ENCODE data around the gene ROBO3.

ROBO3 gene

GRCh38 chr11:124846070-124846673 is 19.1 kb upstream of the ROBO3 start:
- no peaks in the 10 kb centered on the region for H3K36me3 ChIP-seq (ENCODE audit: control insufficient read depth, insufficient read depth, low read length)
- no peaks in the 10 kb centered on the region for H3K9me3 ChIP-seq (ENCODE audit: control insufficient read depth, low read length)
- WGBS, 2 experiments (ENCODE audit: insufficient coverage in 2 of 2): 46 to 63% methylated on average over 7 to 8 of the region's 11 CpGs
- H3K4me3 ChIP-seq (ENCODE audit: extremely low read depth, insufficient read depth, low read length, poor library complexity, severe bottlenecking): no peak overlapping the region
- H3K27ac ChIP-seq (ENCODE audit: low read depth, low read length, severe bottlenecking): no peak overlapping the region
- H3K4me1 ChIP-seq (ENCODE audit: control insufficient read depth, insufficient read depth, low read length, poor library complexity, severe bottlenecking): no peaks in the 10 kb centered on the region

- WGBS, 2 experiments (ENCODE audit: insufficient coverage in 2 of 2): 82% methylated on average over 2 of the region's 2 CpGs; no CpG with 5 or more reads in 1 of the 2 experiments
- no peak overlapping the region for H3K27ac ChIP-seq (ENCODE audit: low read depth, low read length, severe bottlenecking)
- H3K4me3 ChIP-seq (ENCODE audit: extremely low read depth, insufficient read depth, low read length, poor library complexity, severe bottlenecking): no peak overlapping the region
- no peaks in the 10 kb centered on the region for H3K36me3 ChIP-seq (ENCODE audit: control insufficient read depth, insufficient read depth, low read length)
- H3K9me3 ChIP-seq (ENCODE audit: control insufficient read depth, low read length): no peaks in the 10 kb centered on the region
- peaks cover 9% of the 10 kb centered on the region for H3K4me1 ChIP-seq (ENCODE audit: control insufficient read depth, insufficient read depth, low read length, poor library complexity, severe bottlenecking)
These were observed 6.1 kb upstream of the ROBO3 start for GRCh38 chr11:124859171-124859570.

DNA sequence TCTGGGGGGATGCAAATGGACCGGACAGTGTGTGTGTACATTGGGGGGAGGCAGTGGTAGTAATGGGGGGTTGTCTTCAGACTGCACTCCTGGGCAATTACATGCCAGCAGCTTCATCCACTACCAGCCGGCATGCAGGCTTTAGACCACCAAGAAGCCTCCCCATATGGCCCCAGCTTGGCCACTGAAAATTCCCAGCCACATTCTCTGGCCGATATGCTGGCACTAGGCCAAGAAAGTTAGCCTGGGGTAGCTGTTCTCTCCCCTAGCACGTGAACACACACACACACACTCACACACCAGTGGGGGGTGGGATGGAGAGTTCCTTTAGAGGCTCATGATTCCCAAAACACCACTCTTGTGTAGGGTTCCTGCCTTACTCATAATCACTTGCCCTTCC is 3.6 kb upstream of the ROBO3 start:
- Histone ChIP-seq H3K36me3 (ENCODE audit: control insufficient read depth, insufficient read depth, low read length) (no peaks in the 10 kb centered on the region), H3K9me3 (ENCODE audit: control insufficient read depth, low read length) (peaks cover 3% of the 10 kb centered on the region), H3K4me1 (ENCODE audit: control insufficient read depth, insufficient read depth, low read length, poor library complexity, severe bottlenecking) (peaks cover 21% of the 10 kb centered on the region), H3K4me3 (ENCODE audit: extremely low read depth, insufficient read depth, low read length, poor library complexity, severe bottlenecking) (no peak overlapping the region), H3K27ac (ENCODE audit: low read depth, low read length, severe bottlenecking) (no peak overlapping the region)
- 89 to 100% methylated on average over 1 to 2 of the region's 4 CpGs for WGBS, 2 experiments (ENCODE audit: insufficient coverage in 2 of 2)

DNA sequence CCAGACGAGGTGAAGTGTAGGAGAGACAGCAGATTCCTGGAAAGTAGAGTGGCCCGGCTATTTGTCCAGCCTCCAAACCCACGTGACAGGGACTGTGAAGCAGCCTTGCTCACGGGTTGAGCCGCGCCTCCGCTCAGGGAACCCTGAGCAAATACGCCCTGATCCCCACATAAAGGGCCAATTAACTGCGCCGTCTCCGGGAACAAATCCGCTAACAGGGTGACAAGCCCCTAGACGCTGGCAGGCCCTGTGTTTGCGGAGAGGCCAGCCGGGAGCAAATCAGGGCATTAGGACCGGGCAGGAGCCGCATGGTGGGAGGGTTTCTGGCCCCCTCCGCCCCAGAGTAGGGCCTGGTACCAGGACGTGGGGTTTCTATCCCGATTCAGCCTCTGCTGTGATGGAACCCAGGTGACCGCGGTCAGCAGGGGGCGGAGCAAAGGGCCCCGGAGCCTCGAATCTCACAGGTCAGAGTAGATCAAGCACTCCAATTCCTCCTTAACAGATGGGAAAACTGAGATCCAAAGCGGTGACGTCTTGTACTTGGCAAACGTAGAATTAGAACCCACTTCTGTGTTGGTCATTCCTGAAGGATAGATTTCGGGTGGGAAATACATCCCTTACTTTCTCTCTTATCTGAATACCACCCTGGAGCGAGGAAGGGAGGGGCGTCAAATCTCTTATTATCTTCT is 2.0 kb upstream of the ROBO3 start:
- H3K4me3 ChIP-seq (ENCODE audit: extremely low read depth, insufficient read depth, low read length, poor library complexity, severe bottlenecking): peak overlapping the region; percentile 8
- 3 to 4% methylated on average over 25 to 30 of the region's 31 CpGs for WGBS, 2 experiments (ENCODE audit: insufficient coverage in 2 of 2)
- H3K9me3 ChIP-seq (ENCODE audit: control insufficient read depth, low read length): peaks cover 3% of the 10 kb centered on the region
- H3K4me1 ChIP-seq (ENCODE audit: control insufficient read depth, insufficient read depth, low read length, poor library complexity, severe bottlenecking): peaks cover 21% of the 10 kb centered on the region
- H3K27ac ChIP-seq (ENCODE audit: low read depth, low read length, severe bottlenecking): no peak overlapping the region
- no peaks in the 10 kb centered on the region for H3K36me3 ChIP-seq (ENCODE audit: control insufficient read depth, insufficient read depth, low read length)

DNA sequence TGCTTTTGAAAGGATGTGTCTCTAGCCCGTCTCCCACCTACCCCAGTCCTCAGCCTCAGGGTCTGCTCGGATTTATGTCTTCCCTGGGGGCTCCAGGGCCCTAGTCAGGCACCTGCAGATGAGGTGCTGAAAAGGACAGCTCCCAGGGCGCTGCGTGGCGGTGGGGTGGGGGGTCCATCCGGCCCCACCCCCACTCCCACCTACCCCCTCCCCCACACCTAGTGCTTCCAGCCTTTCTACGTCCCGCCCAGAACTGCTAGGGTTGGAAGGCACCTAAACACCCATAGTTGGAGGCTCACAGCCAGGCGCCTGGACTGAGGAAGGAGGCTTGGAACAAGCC is 1.4 kb upstream of the ROBO3 start:
- WGBS, 2 experiments (ENCODE audit: insufficient coverage in 2 of 2): 15 to 35% methylated on average over 2 to 3 of the region's 9 CpGs
- H3K4me3 ChIP-seq (ENCODE audit: extremely low read depth, insufficient read depth, low read length, poor library complexity, severe bottlenecking): no peak overlapping the region
- no peaks in the 10 kb centered on the region for H3K36me3 ChIP-seq (ENCODE audit: control insufficient read depth, insufficient read depth, low read length)
- peaks cover 3% of the 10 kb centered on the region for H3K9me3 ChIP-seq (ENCODE audit: control insufficient read depth, low read length)
- H3K4me1 ChIP-seq (ENCODE audit: control insufficient read depth, insufficient read depth, low read length, poor library complexity, severe bottlenecking): peaks cover 21% of the 10 kb centered on the region
- no peak overlapping the region for H3K27ac ChIP-seq (ENCODE audit: low read depth, low read length, severe bottlenecking)

DNA sequence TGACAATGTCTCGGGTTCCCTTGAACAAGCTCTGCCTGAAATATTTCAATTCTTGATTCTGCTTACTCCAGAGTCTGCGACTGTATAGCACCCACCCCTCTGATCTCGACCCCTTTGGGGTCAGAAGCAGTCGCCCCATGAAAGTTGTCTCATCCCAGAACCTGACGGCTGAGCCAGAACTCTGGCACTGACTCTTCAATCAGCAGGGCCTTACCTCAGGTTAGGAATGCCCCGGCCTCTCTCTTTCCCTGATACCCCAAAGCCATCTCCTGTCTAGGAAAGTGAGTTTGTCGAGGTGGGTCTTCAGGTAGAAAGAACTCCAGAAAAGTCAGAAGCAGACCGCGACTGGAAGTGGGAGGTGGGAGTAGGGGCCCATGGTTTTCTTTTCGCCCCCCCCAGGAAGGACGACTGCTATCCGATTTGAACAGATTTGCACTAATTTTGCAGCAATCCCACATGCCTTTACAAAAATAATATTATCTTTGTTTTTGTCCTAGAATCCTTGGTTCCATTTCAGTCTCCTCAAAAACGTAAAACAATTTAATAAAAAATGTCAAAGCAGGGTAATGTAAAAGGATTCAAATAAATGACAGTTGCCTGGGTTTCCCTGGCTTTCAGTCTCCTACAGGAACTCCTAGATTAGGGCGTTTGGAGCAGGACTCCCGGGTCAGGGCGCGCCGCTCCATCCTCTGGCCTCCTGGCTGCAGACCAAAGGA is 898 bp upstream of the ROBO3 start:
- WGBS, 2 experiments (ENCODE audit: insufficient coverage in 2 of 2): 18 to 20% methylated on average over 10 to 13 of the region's 18 CpGs
- H3K36me3 ChIP-seq (ENCODE audit: control insufficient read depth, insufficient read depth, low read length): no peaks in the 10 kb centered on the region
- no peak overlapping the region for H3K27ac ChIP-seq (ENCODE audit: low read depth, low read length, severe bottlenecking)
- no peak overlapping the region for H3K4me3 ChIP-seq (ENCODE audit: extremely low read depth, insufficient read depth, low read length, poor library complexity, severe bottlenecking)
- peaks cover 21% of the 10 kb centered on the region for H3K4me1 ChIP-seq (ENCODE audit: control insufficient read depth, insufficient read depth, low read length, poor library complexity, severe bottlenecking)
- H3K9me3 ChIP-seq (ENCODE audit: control insufficient read depth, low read length): peaks cover 3% of the 10 kb centered on the region

DNA sequence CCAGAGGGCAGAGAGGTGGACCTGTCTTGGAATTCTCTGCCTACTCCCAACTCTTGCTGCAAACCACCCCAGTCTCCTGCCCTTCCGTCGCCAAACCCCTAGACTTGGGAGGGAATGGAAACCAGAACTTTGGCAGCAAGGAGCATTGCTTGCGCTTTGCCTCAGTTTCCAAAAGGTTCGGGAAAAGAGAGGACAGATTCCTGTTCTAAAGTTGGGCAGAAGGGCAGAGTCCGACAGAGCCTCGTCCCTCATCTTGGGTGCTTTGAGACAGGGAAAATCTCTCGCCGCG is 396 bp upstream of the ROBO3 start:
- Histone ChIP-seq H3K4me1 (ENCODE audit: control insufficient read depth, insufficient read depth, low read length, poor library complexity, severe bottlenecking) (peaks cover 21% of the 10 kb centered on the region), H3K4me3 (ENCODE audit: extremely low read depth, insufficient read depth, low read length, poor library complexity, severe bottlenecking) (no peak overlapping the region), H3K27ac (ENCODE audit: low read depth, low read length, severe bottlenecking) (no peak overlapping the region), H3K36me3 (ENCODE audit: control insufficient read depth, insufficient read depth, low read length) (no peaks in the 10 kb centered on the region), H3K9me3 (ENCODE audit: control insufficient read depth, low read length) (peaks cover 3% of the 10 kb centered on the region)
- 6 to 10% methylated on average over 7 to 9 of the region's 9 CpGs for WGBS, 2 experiments (ENCODE audit: insufficient coverage in 2 of 2)

DNA sequence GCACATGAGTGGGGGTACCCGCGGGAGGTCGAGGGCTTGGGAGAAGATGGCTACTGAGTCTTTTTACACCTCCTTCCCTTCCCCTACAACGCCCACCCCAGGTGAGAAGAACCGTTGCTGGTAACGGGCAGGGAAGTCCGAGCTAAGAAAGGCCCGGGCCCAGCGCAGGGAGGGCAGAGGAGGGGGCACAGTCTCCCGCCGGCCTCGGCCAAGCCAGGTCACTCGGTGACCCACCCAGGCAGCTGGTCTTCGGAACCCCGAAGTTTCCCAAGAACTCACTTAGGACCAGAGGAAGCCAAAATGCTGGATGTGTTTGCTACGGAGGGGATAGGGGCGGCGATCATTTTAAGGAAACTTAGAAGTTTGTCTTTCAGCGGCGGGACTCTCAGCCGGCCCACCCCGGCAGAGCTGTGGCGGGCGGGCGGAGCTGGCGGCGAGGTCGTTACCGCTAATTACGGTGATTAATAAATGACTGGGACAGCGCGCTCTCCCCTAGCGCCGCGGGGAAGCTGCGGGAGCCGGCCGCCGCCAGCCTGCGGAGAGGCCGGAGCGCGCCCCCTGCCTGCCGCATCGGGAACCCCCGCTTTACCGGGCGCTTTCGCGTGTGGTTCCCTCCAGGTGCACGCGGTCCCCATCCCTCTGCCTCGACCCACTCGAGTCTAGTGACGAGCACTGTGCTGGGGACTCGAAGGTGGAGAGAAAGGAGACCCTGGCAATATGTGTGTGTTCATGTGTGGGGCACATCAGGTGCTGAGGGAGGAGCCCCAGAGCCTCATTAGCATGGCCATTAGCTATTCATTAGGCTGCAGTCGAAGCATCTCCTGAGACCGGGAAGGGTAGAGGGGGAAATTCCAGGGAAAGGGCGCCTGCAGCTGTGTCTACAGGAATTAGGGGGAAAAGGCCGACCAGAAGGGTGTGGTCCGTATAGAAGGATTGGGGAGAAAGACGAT is 945 bp downstream of the ROBO3 start:
- H3K4me3 ChIP-seq (ENCODE audit: extremely low read depth, insufficient read depth, low read length, poor library complexity, severe bottlenecking): peak overlapping the region; percentile 18
- no peak overlapping the region for H3K27ac ChIP-seq (ENCODE audit: low read depth, low read length, severe bottlenecking)
- WGBS, 2 experiments (ENCODE audit: insufficient coverage in 2 of 2): 3% methylated on average over 41 to 56 of the region's 62 CpGs
- H3K4me1 ChIP-seq (ENCODE audit: control insufficient read depth, insufficient read depth, low read length, poor library complexity, severe bottlenecking): peaks cover 21% of the 10 kb centered on the region
- no peaks in the 10 kb centered on the region for H3K36me3 ChIP-seq (ENCODE audit: control insufficient read depth, insufficient read depth, low read length)
- H3K9me3 ChIP-seq (ENCODE audit: control insufficient read depth, low read length): peaks cover 3% of the 10 kb centered on the region

- H3K27ac ChIP-seq (ENCODE audit: low read depth, low read length, severe bottlenecking): no peak overlapping the region
- peaks cover 21% of the 10 kb centered on the region for H3K4me1 ChIP-seq (ENCODE audit: control insufficient read depth, insufficient read depth, low read length, poor library complexity, severe bottlenecking)
- no peak overlapping the region for H3K4me3 ChIP-seq (ENCODE audit: extremely low read depth, insufficient read depth, low read length, poor library complexity, severe bottlenecking)
- 12 to 14% methylated on average over 6 of the region's 8 CpGs for WGBS, 2 experiments (ENCODE audit: insufficient coverage in 2 of 2)
- H3K36me3 ChIP-seq (ENCODE audit: control insufficient read depth, insufficient read depth, low read length): no peaks in the 10 kb centered on the region
- peaks cover 3% of the 10 kb centered on the region for H3K9me3 ChIP-seq (ENCODE audit: control insufficient read depth, low read length)
These were observed 2.5 kb downstream of the ROBO3 start for GRCh38 chr11:124867700-124868099.

DNA sequence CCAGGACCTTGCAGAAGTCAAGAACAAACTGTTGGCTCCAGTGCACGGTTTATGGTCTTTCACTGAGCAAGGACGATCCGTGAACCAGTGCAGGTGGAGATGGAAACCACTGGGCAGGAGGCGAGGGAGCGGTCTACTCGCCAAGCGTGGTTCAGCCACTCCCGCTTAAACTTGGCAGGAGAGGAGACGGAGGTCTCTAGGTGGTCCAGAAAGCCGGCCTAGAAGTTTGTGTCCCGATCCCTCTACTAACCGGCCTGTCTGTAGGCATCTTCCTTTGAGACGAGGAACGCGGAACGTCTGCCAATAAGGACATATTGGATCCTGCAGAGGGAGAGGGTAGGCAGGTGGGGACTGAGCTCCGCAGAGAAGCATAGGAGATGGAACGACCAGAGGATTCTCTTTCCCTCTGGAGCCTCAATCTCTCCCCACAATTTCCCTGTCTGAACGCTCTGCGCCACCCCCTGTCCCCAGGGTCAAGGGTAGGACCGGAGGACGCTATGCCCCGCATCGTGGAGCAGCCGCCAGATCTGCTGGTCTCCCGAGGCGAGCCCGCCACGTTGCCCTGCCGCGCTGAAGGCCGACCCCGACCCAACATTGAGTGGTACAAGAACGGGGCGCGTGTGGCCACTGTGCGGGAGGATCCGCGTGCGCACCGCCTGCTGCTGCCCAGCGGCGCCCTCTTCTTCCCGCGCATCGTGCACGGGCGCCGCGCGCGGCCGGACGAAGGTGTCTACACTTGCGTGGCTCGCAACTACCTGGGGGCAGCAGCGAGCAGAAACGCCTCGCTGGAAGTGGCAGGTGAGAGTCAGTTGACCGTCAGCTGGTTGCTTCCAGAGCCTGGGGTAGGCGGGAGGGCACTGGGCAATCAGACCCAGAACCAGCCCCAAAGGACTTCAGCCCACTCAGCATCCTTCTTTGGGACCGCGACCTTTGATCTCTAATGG is 3.4 kb downstream of the ROBO3 start:
- Histone ChIP-seq H3K4me3 (ENCODE audit: extremely low read depth, insufficient read depth, low read length, poor library complexity, severe bottlenecking) (no peak overlapping the region), H3K9me3 (ENCODE audit: control insufficient read depth, low read length) (peaks cover 3% of the 10 kb centered on the region), H3K4me1 (ENCODE audit: control insufficient read depth, insufficient read depth, low read length, poor library complexity, severe bottlenecking) (peaks cover 12% of the 10 kb centered on the region), H3K36me3 (ENCODE audit: control insufficient read depth, insufficient read depth, low read length) (no peaks in the 10 kb centered on the region), H3K27ac (ENCODE audit: low read depth, low read length, severe bottlenecking) (no peak overlapping the region)
- WGBS, 2 experiments (ENCODE audit: insufficient coverage in 2 of 2): 23 to 29% methylated on average over 47 to 48 of the region's 63 CpGs

Measured in mesodermal cell (in vitro differentiated cells).